ENCODE data around the gene PRKCZ. TPM values are rescaled to one million over a fixed set of nuclear protein-coding genes. Genes with fewer than 3 reads are reported as not detected.

The PRKCZ gene
- total RNA-seq, 1 experiment from 2014 or later = 45.9 TPM

DNA sequence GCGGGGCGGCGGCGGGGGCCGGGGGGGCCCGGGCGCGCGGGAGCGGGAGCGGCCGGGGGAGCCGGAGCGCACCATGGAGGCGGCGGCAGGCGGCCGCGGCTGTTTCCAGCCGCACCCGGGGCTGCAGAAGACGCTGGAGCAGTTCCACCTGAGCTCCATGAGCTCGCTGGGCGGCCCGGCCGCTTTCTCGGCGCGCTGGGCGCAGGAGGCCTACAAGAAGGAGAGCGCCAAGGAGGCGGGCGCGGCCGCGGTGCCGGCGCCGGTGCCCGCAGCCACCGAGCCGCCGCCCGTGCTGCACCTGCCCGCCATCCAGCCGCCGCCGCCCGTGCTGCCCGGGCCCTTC lies 178.5 kb downstream of the PRKCZ start:
- DNase-seq = no peak
- Histone ChIP-seq H3K27me3 (replicated peaks; ENCODE audit: control insufficient read depth, insufficient read depth, low read length) (no peaks in the 10 kb centered on the region), H3K4me3 (ENCODE audit: low read depth, low read length) (peak overlapping the region; percentile 86), H3K4me1 (no peaks in the 10 kb centered on the region), H3K36me3 (ENCODE audit: control insufficient read depth, insufficient read depth, low read length) (no peaks in the 10 kb centered on the region), H3K9me3 (no peaks in the 10 kb centered on the region)
- ChIA-PET CTCF (interaction anchor here (0.7 to 1.2 kb wide), 3 partner anchors 12 to 34 kb away, joined by 3 to 12 read pairs (median 4); partner anchors contain the start of gene FAAP20), POLR2A (interaction anchor here (2.4 kb wide), 1 partner anchor 34 kb away, joined by 7 read pairs; the partner anchor contains the start of gene FAAP20)
- H3K4me3 Mint-ChIP-seq (ENCODE audit: unreplicated experiment) = peak overlapping the region; percentile 83
- peaks cover 9% of the 10 kb centered on the region for H3K4me1 Mint-ChIP-seq (ENCODE audit: low read depth, unreplicated experiment)
- H3K27me3 Mint-ChIP-seq (ENCODE audit: insufficient read depth, unreplicated experiment) = no peaks in the 10 kb centered on the region
- H3K27ac Mint-ChIP-seq (ENCODE audit: unreplicated experiment) = no peak overlapping the region
- intact Hi-C loops (cut with micrococcal nuclease; ENCODE audit: unreplicated experiment) = loop anchor here (10.0 kb wide), 1 partner anchor 86 kb away; no protein-coding TSS in a partner anchor
- H3K36me3 Mint-ChIP-seq (ENCODE audit: insufficient read depth, unreplicated experiment) = peaks cover 10% of the 10 kb centered on the region
- no peak for TF ChIP-seq CTCF (IDR thresholded peaks at IDR 0.05; ENCODE audit: insufficient read depth in 1 of 2, low read depth in 1 of 2, low read length in 1 of 2, severe bottlenecking in 1 of 2, unreplicated experiment in 1 of 2)
- no peaks in the 10 kb centered on the region for H3K9me3 Mint-ChIP-seq (ENCODE audit: unreplicated experiment)
- no TSS peak for BruUV-seq (replicated peaks)

DNA sequence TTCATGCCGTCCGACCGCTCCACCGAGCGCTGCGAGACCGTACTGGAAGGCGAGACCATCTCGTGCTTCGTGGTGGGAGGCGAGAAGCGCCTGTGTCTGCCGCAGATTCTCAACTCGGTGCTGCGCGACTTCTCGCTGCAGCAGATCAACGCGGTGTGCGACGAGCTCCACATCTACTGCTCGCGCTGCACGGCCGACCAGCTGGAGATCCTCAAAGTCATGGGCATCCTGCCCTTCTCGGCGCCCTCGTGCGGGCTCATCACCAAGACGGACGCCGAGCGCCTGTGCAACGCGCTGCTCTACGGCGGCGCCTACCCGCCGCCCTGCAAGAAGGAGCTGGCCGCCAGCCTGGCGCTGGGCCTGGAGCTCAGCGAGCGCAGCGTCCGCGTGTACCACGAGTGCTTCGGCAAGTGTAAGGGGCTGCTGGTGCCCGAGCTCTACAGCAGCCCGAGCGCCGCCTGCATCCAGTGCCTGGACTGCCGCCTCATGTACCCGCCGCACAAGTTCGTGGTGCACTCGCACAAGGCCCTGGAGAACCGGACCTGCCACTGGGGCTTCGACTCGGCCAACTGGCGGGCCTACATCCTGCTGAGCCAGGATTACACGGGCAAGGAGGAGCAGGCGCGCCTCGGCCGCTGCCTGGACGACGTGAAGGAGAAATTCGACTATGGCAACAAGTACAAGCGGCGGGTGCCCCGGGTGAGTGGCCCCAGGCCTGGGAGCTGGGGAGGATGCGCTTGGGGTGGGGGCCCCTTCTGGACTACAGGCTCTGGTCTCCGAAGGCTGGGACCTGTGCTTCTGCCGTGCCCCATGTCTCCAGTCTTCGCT lies 179.0 kb downstream of the PRKCZ start:
- intact Hi-C loops (cut with micrococcal nuclease; ENCODE audit: unreplicated experiment) = loop anchor here (10.0 kb wide), 1 partner anchor 86 kb away; no protein-coding TSS in a partner anchor
- H3K27ac Mint-ChIP-seq (ENCODE audit: unreplicated experiment) = peak overlapping the region; percentile 29
- peaks cover 9% of the 10 kb centered on the region for H3K4me1 Mint-ChIP-seq (ENCODE audit: low read depth, unreplicated experiment)
- BruUV-seq (replicated peaks) = no TSS peak
- H3K4me3 Mint-ChIP-seq (ENCODE audit: unreplicated experiment) = peak overlapping the region; percentile 83
- no peak for TF ChIP-seq CTCF (IDR thresholded peaks at IDR 0.05; ENCODE audit: insufficient read depth in 1 of 2, low read depth in 1 of 2, low read length in 1 of 2, severe bottlenecking in 1 of 2, unreplicated experiment in 1 of 2)
- H3K36me3 Mint-ChIP-seq (ENCODE audit: insufficient read depth, unreplicated experiment) = peaks cover 10% of the 10 kb centered on the region
- no peaks in the 10 kb centered on the region for H3K9me3 Mint-ChIP-seq (ENCODE audit: unreplicated experiment)
- Histone ChIP-seq H3K36me3 (ENCODE audit: control insufficient read depth, insufficient read depth, low read length) (no peaks in the 10 kb centered on the region), H3K27me3 (replicated peaks; ENCODE audit: control insufficient read depth, insufficient read depth, low read length) (no peaks in the 10 kb centered on the region), H3K9me3 (no peaks in the 10 kb centered on the region), H3K4me3 (ENCODE audit: low read depth, low read length) (peak overlapping the region; percentile 86), H3K4me1 (no peaks in the 10 kb centered on the region)
- ChIA-PET CTCF (interaction anchor here (0.7 to 1.2 kb wide), 3 partner anchors 12 to 34 kb away, joined by 3 to 12 read pairs (median 4); partner anchors contain the start of gene FAAP20), POLR2A (interaction anchor here (0.5 to 2.4 kb wide), 2 partner anchors 34 to 140 kb away, joined by 4 to 7 read pairs; partner anchors contain the start of gene FAAP20)
- DNase-seq = peak in 1 of 2 experiments; percentile 44
- no peaks in the 10 kb centered on the region for H3K27me3 Mint-ChIP-seq (ENCODE audit: insufficient read depth, unreplicated experiment)

DNA sequence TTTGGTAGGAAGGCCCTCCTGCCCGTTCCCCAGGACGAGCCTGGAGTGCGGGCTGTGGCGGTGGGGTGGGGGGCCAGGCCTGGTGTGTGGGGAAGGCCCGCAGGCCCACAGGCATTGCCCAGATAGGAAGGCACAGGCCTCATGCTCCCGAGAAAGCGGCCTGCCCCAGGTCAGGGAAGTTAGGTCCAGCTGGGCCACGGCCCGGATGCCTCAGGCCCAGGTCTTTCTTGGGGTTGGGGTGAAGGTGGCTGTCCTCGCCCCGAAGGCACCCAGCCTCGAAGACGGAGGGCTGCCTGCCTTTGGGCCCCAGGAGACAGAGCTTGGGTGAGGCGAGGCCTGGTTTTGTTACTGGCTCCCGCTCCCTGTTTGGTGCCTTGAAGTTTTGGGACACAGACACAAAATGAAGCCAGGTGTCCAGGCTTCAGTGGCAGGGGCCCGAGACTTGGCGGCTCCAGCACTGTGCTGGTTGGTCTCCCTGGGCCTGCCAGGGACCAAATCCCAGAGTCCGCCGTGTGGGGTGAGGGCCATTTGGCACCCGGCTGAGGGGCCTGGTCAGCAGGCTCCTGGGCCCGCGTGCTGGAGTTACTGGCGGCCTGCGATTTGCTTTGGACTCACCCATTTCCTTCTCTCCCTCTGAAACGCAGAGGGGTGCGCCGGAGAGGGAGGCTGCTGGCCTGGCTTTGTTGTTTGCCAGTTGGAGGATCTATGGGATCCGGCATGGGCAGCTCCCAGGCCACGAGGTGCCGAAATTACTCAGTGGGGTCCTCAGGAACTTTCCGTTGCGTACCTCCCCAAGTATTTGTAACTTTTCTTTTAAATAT lies 179.9 kb downstream of the PRKCZ start:
- H3K4me3 ChIP-seq (ENCODE audit: low read depth, low read length) = peak overlapping the region; percentile 86
- H3K4me1 ChIP-seq = no peaks in the 10 kb centered on the region
- peak overlapping the region; percentile 83 for H3K4me3 Mint-ChIP-seq (ENCODE audit: unreplicated experiment)
- no peaks in the 10 kb centered on the region for H3K9me3 ChIP-seq
- no peaks in the 10 kb centered on the region for H3K36me3 ChIP-seq (ENCODE audit: control insufficient read depth, insufficient read depth, low read length)
- ChIA-PET POLR2A (no interaction called here), CTCF (no interaction called here)
- H3K9me3 Mint-ChIP-seq (ENCODE audit: unreplicated experiment) = no peaks in the 10 kb centered on the region
- H3K27me3 Mint-ChIP-seq (ENCODE audit: insufficient read depth, unreplicated experiment) = no peaks in the 10 kb centered on the region
- peaks cover 9% of the 10 kb centered on the region for H3K4me1 Mint-ChIP-seq (ENCODE audit: low read depth, unreplicated experiment)
- H3K36me3 Mint-ChIP-seq (ENCODE audit: insufficient read depth, unreplicated experiment) = peaks cover 10% of the 10 kb centered on the region
- H3K27ac Mint-ChIP-seq (ENCODE audit: unreplicated experiment) = no peak overlapping the region
- H3K27me3 ChIP-seq (replicated peaks; ENCODE audit: control insufficient read depth, insufficient read depth, low read length) = no peaks in the 10 kb centered on the region
- intact Hi-C loops (cut with micrococcal nuclease; ENCODE audit: unreplicated experiment) = loop anchor here (10.0 kb wide), 1 partner anchor 85 kb away; no protein-coding TSS in a partner anchor
- DNase-seq = no peak
- BruUV-seq (replicated peaks) = TSS peak; percentile 32
- TF ChIP-seq CTCF (IDR thresholded peaks at IDR 0.05; ENCODE audit: insufficient read depth in 1 of 2, low read depth in 1 of 2, low read length in 1 of 2, severe bottlenecking in 1 of 2, unreplicated experiment in 1 of 2) = no peak
